Embryonic facial prominence (tissue), 1 donor: ENCODE results near the gene TIA1.
"Not testable (repeated sequence)": the region's sequence is repeated elsewhere in the genome, so short reads cannot be mapped to it uniquely, and the experiment has no call there.

Experiments used
- DNase-seq: peaks from one replicate; pipeline ENCODE4 v3.0.0-alpha.2; 2016; ENCODE audit errors: extremely low spot score

Gene TIA1

DNA sequence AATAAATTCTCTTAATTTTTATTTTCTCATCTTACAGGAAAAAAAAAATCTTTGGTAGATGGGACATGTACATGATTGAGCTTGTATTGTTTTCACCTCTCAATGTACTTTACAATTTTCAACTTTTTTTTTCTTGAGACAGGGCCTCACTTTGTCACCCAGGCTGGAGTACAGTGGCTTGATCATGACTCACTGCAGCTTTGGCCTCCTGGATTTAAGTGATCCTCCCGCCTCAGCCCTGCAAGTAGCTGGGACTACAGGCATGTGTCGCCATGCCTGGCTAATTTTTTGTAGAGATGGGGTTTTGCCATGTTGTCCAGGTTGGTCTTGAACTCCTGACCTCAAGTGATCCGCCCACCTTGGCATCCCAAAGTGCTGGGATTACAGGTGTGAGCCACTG is 25.1 kb downstream of the TIA1 start:
- DNase-seq: not testable (repeated sequence)

DNA sequence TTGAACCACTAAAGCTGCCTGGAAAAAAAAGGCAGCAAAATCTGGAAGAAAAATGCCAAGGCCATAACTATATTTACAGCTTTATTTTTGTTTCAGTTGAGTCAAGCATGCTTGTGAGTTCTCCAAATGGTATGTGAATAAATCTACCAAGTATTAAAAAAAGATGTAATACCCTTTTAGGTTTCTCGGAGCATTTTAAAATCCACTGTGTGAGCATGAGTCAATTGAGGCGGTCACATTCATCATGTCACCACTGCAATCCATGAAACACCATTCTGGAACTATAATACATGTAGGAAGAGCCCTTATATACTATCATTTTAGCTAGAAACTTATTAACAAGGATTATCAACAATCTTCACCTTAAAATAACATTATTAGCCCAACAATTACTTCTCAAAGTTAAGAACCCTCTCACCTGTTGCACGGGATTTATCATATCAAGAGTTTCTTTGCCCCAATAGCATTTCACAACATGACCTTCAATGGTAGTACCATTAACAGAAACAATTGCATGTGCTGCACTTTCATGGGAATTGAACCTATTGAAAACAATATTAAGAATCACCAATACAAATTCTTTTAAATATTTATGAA is 33.4 kb downstream of the TIA1 start:
- no peak for DNase-seq

DNA sequence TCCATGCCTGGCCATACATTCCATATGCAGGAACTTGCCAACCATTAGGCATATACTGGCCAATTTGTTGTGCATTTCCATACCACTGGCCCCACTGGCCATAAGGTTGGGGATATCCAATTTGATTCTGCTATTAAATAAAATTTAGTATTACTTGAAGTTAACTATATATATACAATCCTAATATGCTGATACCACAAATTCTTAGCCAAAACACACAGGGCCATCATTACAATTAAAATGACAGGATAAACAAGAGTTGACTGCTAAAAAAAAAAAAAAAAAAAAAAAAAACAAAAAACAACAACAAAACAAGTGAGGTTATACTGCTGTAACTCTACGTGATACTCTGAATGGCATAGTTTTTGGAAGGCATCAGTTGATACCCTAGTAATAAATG is 34.1 kb downstream of the TIA1 start:
- no peak for DNase-seq

DNA sequence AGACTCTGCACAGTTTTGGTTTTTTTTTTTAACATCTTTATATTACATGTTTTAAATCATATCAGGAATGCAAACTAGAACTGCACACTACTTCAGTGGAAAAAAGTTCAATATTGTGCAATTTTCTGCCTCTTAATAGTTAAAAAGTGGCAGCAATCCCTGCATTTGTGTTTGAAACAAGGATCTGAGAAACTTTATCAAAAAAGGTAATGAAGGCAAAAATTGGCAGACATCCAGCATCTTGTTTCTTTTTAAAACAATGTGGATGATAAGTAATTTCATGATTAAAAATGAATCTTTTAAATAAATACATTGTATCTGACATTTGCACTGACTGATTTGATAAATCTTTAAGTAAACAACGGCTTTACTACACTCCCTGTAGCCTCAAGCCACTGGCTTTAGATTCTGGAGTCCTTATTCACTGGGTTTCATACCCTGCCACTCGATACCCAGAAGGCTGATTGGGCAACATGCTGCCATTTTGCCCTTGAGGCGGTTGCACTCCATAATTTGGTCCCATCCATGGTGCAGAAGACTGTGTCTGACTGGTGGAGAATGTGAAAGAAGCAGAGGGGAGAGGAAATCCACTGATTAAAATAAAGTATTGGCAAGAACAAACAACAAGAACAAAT is 36.0 kb downstream of the TIA1 start:
- DNase-seq: no peak

DNA sequence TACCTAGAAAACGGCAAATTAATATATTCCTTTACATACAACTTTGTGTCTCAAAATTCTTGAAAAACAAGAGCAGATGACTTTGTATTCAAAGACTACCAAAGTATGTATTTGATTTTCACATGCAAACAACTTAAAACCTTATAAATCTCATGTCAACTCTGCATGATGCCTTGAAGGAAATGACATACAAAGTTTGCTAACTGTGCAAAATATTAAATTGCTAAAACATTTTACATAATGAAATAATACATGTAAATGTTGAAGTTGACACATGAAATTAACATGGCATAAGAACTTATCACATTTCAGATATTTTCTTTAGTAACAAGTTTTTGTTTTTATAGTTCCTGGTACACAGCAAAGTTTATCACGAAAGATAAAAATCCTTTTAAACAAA is 36.8 kb downstream of the TIA1 start:
- no peak for DNase-seq

DNA sequence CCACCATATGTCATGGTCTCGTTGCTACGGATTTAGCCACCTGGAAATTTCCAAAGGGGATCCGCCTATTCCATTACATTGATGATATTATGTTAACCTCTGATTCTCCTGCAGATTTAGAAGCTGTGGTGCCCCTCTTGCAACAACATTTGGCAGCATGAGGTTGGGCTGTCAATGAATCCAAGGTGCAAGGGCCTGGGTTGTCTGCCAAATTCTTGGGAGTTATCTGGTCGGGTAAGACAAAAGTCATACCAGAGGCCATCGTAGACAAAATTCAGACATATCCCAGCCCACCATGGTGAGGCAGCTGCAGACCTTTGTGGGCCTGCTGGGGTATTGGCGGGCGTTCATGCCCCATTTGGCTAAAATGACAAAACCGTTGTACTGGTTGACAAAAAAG is 44.0 kb downstream of the TIA1 start:
- no peak for DNase-seq

DNA sequence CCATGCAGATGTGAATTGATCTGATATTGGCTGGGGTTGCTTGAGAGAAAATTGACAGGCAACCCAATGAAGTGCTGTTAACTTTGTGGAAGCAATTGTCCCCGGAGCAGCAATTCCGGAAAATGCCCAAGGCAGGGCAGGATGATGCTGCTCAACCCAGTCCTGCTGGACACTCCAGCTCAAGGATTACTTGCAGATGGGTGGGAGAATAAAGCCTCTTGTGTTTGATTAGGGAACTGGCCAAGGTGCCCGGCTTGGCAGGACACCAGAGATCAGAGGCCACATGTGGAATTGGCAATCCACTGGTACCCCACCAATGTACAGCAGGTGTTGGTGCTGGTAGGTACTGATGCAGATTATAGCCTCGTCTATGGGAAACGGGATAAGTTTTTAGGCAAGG is 45.3 kb downstream of the TIA1 start:
- DNase-seq: no peak

DNA sequence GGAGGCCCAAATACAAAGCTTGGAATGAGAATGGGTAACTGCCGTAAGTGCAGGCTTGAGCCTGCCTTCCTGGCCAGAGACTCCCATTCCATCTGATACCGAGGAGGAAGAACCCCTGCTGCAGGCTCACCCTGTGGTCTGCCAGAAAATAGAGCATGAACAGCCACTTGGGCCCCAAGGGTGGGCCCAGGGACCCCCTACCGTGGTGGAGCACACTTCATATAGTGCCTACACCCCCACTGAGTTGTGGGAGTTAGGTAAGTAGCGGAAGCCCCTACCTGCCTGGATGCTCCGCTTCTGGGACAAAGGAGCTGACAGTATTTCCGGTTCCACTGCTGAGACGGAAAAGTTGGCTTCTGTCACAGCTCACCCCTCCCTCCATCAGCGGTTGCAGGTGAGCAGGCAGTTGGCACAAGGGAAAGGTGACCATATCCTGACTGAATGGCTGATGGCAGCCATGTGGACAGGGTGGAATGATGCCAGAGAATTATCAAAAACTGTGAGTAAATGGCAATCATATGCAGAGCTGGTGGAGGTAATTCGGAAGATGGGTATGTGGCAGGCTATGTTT is 46.1 kb downstream of the TIA1 start:
- DNase-seq: no peak

DNA sequence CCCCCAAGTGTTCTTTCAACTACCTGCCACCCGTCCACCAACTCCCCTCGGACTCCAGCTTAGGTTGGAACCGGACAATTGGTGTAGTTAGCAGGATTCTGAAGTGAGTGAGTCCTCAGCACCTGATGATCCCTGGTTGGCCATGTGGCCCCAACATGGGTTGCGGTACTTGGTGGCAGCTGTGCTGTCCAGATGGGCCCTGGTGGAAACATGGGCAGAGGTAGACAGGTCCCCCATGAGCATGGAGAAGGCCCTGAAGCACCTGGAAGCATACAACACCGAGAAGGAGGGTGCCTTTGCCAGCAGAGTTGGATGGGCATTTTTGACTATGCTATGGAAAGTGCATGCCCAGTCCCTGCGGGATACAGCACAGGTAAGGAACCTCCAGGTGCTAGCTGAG is 46.6 kb downstream of the TIA1 start:
- no peak for DNase-seq

DNA sequence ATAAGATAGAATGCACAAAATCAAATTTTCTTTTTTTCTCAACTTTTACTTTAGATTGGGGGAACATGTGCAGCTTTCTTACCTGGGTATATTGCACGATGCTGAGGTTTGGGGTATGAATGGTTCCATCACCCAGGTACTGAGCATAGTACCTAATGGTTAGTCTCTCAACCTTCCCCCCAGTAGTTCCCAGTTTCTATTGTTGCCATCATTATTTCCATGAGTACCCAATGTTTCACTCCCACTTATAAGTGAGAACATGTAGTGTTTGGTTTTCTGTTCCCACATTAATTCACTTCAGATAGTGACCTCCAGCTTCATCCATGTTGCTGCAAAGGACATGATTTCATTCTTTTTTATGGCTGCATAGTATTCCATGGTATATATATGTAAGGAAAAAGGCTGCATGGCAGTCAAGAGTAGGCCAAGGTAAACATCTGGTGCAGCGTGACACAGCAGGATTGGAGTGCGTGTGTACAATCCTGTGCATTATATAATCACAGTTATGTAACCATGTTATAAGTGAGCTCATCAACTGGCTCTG is 47.1 kb downstream of the TIA1 start:
- no peak for DNase-seq

DNA sequence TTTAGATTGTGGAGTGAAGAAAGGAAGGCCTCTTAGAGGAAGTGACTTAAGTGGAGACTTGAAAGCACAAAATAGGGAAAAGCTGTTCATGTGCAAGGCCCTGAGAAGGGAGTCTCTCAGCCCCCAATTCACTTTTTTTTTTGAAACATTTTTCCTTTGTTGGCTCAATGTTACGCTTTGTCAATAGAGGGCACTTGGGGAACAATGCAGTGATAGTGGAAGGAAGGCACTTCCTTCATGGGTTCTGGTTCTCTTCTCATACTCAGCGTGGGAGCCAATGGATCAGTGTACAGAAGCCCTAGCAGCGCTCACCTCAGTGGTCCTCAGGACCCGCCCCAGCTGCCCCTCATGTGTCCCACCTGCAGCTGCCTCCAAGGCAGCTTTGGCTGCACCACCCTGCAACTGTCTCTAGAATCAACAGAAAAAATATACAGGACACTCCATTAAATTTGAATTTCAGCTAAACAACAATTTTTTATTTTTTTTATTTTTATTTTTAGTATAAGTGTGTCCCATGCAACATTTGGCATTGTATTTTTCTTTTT is 49.0 kb downstream of the TIA1 start:
- no peak for DNase-seq

DNA sequence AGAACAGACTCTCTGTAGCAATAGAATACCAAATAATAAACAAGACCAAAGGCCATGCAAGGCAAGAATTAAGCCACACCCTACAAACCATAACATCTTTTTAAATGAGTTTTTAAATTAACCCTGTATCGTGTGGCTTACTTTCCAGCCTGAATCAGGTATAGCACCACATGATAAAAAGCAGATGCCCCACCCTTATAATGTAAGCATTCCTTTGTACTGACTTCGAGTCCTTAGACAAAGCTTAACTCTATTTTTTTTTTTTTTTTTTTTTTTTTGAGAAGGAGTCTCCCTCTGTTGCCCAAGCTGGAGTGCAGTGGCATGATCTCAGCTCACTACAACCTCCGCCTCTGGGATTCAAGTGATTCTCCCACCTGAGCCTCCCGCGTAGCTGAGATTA is 55.9 kb downstream of the TIA1 start:
- no peak for DNase-seq

DNA sequence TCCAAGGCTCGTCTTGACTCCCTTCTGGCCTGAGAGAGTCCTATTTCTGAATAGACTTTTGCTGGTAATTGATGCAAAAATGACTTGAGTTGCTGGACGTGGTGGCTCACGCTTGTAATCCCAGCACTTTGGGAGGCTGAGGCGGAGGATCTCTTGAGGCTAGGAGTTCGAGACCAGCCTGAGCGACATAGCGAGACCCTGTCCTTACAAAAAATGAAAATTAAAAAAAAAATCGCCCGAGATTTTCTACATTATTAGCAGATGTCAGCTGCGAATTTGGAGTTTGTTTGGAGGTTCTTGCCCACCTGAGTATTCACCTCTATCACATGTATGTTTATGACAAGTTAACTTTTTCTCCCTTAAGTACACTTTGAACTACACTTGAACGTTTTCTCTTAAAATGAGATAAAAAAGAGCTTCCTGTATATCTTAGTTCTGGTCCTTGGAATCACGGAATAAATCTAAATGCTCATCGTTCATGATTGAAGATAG is 57.1 kb downstream of the TIA1 start:
- no peak for DNase-seq

DNA sequence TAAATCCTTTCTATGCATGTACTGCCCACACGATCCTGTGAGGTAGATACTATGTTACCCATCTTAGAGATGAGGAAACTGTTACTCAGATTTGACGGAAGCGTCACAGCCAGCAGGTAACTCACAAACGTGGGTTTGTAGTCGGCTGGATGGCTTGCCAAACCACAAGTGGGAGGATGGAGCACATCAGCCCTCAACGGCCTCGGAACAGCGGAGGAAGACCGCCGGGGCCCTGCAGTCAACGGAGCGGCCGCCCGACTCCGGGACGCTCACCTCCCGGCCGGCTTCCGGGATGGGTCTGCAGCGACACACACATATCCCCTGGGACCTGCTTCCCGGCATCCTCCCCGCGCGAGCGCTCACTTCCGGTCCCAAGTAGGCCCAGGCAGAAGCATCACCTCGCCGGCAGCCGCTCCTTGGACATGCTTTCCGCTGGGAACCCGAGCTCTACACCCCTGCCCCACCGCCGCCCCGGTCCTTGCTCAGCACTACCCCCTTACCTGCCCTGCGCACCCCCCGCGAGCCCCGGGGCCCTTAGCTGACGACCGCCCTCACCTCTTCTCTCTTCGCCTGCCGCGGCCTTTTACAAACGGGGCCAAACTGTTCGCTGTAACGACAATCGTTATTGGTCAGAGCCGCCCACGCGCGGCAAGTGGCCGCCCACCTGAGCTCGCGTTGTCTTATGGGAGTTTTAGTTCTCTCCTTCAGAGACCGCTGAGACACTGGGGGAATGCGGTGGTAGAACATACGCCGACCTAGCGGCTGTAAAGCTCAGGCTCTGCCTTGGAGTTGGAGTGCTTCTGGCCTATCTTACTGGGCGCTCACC is 57.8 kb downstream of the TIA1 start, which contains the start of gene C2orf42:
C2orf42 (minus strand) TSS at position 602 of the 826 bp plus-strand sequence. CDS start 9,034 bp downstream, outside the sequence.
- DNase-seq: peak; percentile 92

DNA sequence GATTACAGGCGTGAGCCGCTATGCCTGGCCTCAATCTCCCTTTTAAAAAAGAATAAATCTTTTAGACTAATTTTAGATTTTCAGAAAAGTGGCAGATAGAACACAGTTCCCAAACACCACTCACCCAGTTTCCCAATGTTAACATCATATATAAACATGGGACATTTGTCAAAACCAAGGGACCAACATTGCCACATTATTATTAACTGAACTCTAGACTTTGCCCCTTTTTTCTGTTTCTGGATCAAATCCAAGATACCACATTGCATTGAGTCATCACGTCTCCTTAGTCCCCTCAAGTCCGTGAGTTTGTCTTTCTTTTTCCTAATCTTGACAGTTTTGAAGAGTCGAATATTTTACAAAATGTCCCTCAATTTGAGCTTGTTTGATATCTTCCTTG is 60.0 kb downstream of the TIA1 start:
- no peak for DNase-seq

DNA sequence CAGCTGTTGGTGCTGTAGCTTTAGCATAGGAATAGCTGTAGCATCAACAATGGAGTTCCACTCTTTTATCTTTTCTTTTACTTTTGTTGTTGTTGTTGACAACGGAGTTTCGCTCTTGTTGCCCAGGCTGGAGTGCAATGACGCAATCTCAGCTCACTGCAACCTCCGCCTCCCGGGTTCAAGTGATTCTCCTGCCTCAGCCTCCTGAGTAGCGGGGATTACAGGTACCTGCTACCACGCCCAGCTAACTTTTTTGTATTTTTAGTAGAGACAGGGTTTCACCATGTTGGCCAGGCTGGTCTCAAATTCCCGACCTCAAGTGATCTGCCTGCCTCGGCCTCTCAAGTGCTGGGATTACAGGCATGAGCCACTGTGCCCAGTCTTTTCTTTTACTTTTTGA is 61.3 kb downstream of the TIA1 start:
- DNase-seq: not testable (repeated sequence)

DNA sequence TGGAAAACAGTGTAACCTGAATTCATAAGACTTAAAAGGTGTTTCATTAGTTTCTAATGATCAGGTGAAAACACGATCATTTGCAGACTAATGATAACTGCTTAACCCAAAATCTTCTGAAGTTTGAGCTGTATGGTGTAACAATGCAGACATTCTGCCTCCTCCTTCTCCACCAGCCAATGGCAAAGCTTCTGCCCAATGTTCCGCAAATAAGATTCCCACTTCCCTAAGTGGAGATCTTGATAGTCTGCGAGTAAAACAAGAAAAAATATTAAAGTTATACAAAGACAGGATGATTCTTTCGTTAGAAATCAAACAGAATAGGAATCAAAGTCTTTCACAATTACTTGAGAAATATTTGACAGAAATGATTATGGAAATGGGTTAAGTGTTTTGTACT is 65.7 kb downstream of the TIA1 start:
- DNase-seq: no peak

DNA sequence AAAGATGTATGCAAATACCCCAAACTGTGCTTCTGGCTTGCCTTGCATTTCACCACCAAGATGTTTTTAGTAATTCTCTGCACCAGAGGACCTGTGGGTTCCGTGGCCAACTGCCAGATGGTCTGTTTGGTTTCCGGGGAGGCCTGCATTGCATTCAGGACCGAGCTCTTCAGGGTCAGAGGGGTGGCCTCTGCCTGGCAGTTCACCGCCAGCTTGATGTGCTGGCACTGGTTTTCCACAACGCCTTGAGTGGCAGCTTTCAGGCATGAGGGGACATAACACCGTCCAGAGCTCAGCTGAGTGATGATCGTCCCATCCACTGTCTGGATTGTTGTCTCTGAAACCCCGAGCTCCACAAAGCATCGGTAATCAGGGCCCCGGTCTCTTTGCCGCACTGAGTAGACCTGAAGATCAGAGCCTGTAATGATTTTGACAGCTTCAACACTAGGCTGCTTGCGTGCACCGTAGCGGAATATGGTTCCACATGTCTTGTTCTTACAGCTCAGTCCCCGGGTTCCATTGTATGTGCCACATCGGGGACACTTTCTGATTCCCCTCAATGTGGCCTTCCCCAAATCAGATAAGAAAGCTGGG is 67.0 kb downstream of the TIA1 start:
- no peak for DNase-seq

DNA sequence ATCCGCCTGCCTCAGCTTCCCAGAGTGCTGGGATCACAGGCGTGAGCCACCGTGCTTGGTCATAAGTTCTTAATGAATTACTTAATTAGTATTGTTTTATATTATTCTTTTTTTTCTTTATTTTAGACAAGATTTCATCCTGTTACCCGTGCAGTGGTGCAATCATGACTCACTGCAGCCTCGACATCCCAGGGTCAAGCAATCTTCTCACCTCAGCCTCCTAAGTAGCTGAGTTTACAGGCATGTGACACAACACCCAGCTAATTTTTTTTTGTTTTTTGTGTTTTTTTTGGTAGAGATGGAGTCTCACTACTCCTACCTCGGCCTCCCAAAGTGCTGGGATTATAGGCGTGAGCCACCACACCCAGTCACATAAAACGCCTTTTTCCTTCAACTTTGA is 74.9 kb downstream of the TIA1 start:
- no peak for DNase-seq

DNA sequence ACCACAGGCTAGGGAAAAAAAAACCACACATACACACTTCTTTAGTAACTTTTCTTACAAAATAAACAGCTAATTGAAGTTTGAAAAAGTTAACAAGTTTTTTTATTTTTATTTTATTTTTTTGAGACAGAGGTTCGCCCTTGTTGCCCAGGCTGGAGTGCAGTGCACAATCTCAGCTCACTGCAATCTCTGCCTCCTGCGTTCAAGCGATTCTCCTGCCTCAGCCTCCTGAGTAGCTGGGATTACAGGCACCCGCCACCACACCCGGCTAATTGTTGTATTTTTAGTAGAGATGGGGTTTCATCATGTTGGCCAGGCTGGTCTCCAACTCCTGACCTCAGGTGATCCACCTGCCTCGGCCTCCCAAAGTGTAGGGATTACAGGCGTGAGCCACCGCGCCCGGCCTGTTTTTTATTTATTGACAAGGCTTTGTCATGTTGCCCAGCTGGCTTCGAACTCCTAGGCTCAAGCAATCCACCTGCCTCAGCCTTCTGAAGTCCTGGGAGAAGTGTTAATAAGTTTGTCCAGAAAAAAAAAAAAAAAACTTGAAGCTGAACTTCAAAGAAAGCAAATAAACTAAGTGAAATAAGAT is 78.7 kb downstream of the TIA1 start:
- not testable (repeated sequence) for DNase-seq

DNA sequence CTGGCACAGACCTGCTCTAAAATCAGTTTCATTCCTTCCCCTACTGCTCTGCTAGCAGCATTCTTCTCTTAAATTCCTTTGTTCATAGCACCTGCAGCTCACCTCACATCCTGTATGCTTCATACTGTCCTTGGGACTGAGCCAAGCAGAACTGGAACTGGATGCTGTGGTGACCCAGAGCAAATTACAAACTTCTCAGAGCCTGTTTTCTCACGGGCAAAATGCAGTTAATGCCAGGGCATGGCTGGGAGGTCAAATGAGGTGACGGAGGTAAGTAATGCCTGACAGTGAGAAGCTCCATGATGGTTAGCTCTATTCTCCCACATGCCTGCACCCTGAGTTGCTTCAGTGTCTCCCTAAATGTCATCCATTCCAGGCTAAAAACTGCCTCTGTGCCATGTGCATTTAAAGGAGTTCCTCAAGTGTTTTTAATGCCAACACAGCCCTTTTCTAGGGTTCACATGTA is 87.3 kb downstream of the TIA1 start:
- no peak for DNase-seq
